IMR-90 (cell line): ENCODE results near the gene MYO7B. TPM values are rescaled to one million over a fixed set of nuclear protein-coding genes. Genes with fewer than 3 reads are reported as not detected.

Experiments
- ATAC-seq: fragments of 200-7000 bp; cut with Tn5 transposase; 2 replicates; pipeline ENCODE4 v1.9.1; 2020; ENCODE audit warnings: low read depth, mild to moderate bottlenecking, moderate library complexity
- BruUV-seq: library from RNA; stranded (reverse); fragments of 400-500 nt; replicated peaks from 2 replicates; lab custom pipeline; 2021; lab: Mats Ljungman, UMichigan
- CTCF ChIA-PET: fragments of 300-600 bp; formaldehyde crosslinking; extraction: SDS; loops from one replicate; lab custom pipeline; 2021; ENCODE audit warnings: antibody characterized with exemption; lab: Yijun Ruan, JAX
- POLR2A ChIA-PET: fragments of 300-600 bp; sonication (Branson Sonifier 250); formaldehyde crosslinking; loops from one replicate; lab custom pipeline; 2022; ENCODE audit warnings: antibody characterized with exemption; ENCODE audit not compliant: unreplicated experiment; lab: Charles Lee
- DNase-seq: peaks from one replicate; pipeline ENCODE4 v3.0.0; 2013
- H2AFZ ChIP-seq: replicated peaks from 2 replicates; pipeline ENCODE3; 2013; ENCODE audit warnings: low read length, mild to moderate bottlenecking; ENCODE audit not compliant: poor library complexity
- H2AK5ac ChIP-seq: 2 replicates; pipeline ENCODE4 v1.6.1; 2013; ENCODE audit warnings: low read depth, low read length, inconsistent platforms
- H2AK9ac ChIP-seq: replicated peaks from 2 replicates; pipeline ENCODE3; 2013; ENCODE audit warnings: mild to moderate bottlenecking, low read depth, low read length, moderate library complexity; ENCODE audit not compliant: poor library complexity
- H2BK120ac ChIP-seq: 2 replicates; pipeline ENCODE4 v1.6.1; 2013; ENCODE audit warnings: low read depth, low read length, inconsistent platforms
- H2BK15ac ChIP-seq: 3 replicates; pipeline ENCODE4 v1.6.1; 2013; ENCODE audit warnings: low read depth, low read length, inconsistent platforms
- H2BK20ac ChIP-seq: 2 replicates; pipeline ENCODE4 v1.6.1; 2013; ENCODE audit warnings: low read depth, mild to moderate bottlenecking, inconsistent platforms, low read length, moderate library complexity
- H2BK5ac ChIP-seq: 2 replicates; pipeline ENCODE4 v1.6.1; 2013; ENCODE audit warnings: mild to moderate bottlenecking, low read depth, low read length, inconsistent platforms; ENCODE audit not compliant: poor library complexity, severe bottlenecking
- H3K14ac ChIP-seq: replicated peaks from 2 replicates; pipeline ENCODE4 v1.6.1; 2013; ENCODE audit warnings: low read depth, low read length, inconsistent platforms
- H3K18ac ChIP-seq: 2 replicates; pipeline ENCODE4 v1.6.1; 2013; ENCODE audit warnings: low read depth, low read length, control low read depth
- H3K23ac ChIP-seq: 2 replicates; pipeline ENCODE4 v1.6.1; 2013; ENCODE audit warnings: low read depth, low read length, inconsistent platforms
- H3K27ac ChIP-seq: 2 replicates; pipeline ENCODE4 v1.5.1; 2013; ENCODE audit warnings: mild to moderate bottlenecking, control low read depth, low read length; ENCODE audit not compliant: insufficient read depth
- H3K27me3 ChIP-seq: 2 replicates; pipeline ENCODE4 v1.6.1; 2013; ENCODE audit warnings: low read length; ENCODE audit not compliant: control insufficient read depth, insufficient read depth
- H3K36me3 ChIP-seq: 2 replicates; pipeline ENCODE4 v1.6.1; 2013; ENCODE audit warnings: low read length, mixed read lengths; ENCODE audit not compliant: control insufficient read depth, insufficient read depth
- H3K4ac ChIP-seq: 2 replicates; pipeline ENCODE4 v1.6.1; 2013; ENCODE audit warnings: low read depth, low read length, inconsistent platforms
- H3K4me1 ChIP-seq: 2 replicates; pipeline ENCODE4 v1.6.1; 2013; ENCODE audit warnings: low read length, mixed read lengths; ENCODE audit not compliant: control insufficient read depth, insufficient read depth
- H3K4me2 ChIP-seq: 2 replicates; pipeline ENCODE4 v1.6.1; 2013; ENCODE audit warnings: low read depth, mild to moderate bottlenecking, control low read depth, low read length, moderate library complexity
- H3K4me3 ChIP-seq: 2 replicates; pipeline ENCODE4 v1.5.1; 2013; ENCODE audit warnings: low read depth, mild to moderate bottlenecking, control low read depth, low read length, moderate library complexity; ENCODE audit not compliant: insufficient read depth
- H3K56ac ChIP-seq: 2 replicates; pipeline ENCODE4 v1.6.1; 2013; ENCODE audit warnings: low read length, inconsistent platforms; ENCODE audit not compliant: insufficient read depth; ENCODE audit errors: extremely low read depth
- H3K79me1 ChIP-seq, 2 experiments: 2 replicates each; pipeline ENCODE4 v1.6.1; 2013; ENCODE audit warnings: low read length in 2 of 2, inconsistent platforms in 1 of 2, low read depth in 1 of 2
- H3K9ac ChIP-seq: 2 replicates; pipeline ENCODE4 v1.6.1; 2013; ENCODE audit warnings: low read depth, low read length, control low read depth
- H3K9me1 ChIP-seq: 2 replicates; pipeline ENCODE4 v1.6.1; 2013; ENCODE audit warnings: low read length, inconsistent platforms; ENCODE audit not compliant: insufficient read depth
- H3K9me3 ChIP-seq: 2 replicates; pipeline ENCODE4 v1.6.1; 2013; ENCODE audit warnings: low read length; ENCODE audit not compliant: control insufficient read depth, insufficient read depth
- H4K20me1 ChIP-seq: 2 replicates; pipeline ENCODE4 v1.6.1; 2013; ENCODE audit warnings: low read length, inconsistent platforms; ENCODE audit not compliant: insufficient read depth
- H4K5ac ChIP-seq: 2 replicates; pipeline ENCODE4 v1.6.1; 2013; ENCODE audit warnings: mild to moderate bottlenecking, low read depth, low read length, control low read depth
- H4K8ac ChIP-seq, 2 experiments: 2 replicates each; pipeline ENCODE4 v1.6.1; 2013; ENCODE audit warnings: low read depth in 2 of 2, low read length in 2 of 2, control low read depth in 1 of 2, inconsistent platforms in 1 of 2
- H4K91ac ChIP-seq: 2 replicates; pipeline ENCODE4 v1.6.1; 2013; ENCODE audit warnings: low read depth, low read length, inconsistent platforms; ENCODE audit not compliant: insufficient read depth
- BHLHE40 ChIP-seq: fragments of 150-350 bp; IDR thresholded peaks from 2 replicates; pipeline ENCODE4 v1.6.1; 2016; ENCODE audit warnings: mild to moderate bottlenecking, low read depth, low read length
- CEBPB ChIP-seq: IDR thresholded peaks from 2 replicates; pipeline ENCODE4 v1.6.1; 2012; ENCODE audit warnings: low read depth, low read length, improper control_type of control experiment
- ELK1 ChIP-seq: fragments of 150-350 bp; IDR thresholded peaks from 2 replicates; pipeline ENCODE4 v1.6.1; 2016; ENCODE audit warnings: low read depth, mild to moderate bottlenecking, low read length, moderate library complexity, borderline replicate concordance
- RFX5 ChIP-seq: IDR thresholded peaks from 2 replicates; pipeline ENCODE4 v1.8.0; 2012; ENCODE audit warnings: low read depth, mild to moderate bottlenecking, low read length, moderate library complexity
- SMC3 ChIP-seq: fragments of 150-350 bp; IDR thresholded peaks from 2 replicates; pipeline ENCODE4 v1.6.1; 2016; ENCODE audit warnings: low read depth, mild to moderate bottlenecking, antibody characterized with exemption, low read length, moderate library complexity
- WGBS, 2 experiments: methylation state at CpG; one replicate each; pipeline versions ENCODE4 v1.1.5 to v1.1.7; 2013; ENCODE audit warnings: missing lambda C conversion rate in 2 of 2; ENCODE audit not compliant: insufficient read length in 1 of 2; ENCODE audit errors: extremely low coverage in 2 of 2; 5-methylcytosine and 5-hydroxymethylcytosine counted together
- dilution Hi-C: fragments of 300-500 bp; cut with HindIII; formaldehyde crosslinking; loops from one replicate; pipeline ENCODE4 v1.14.3; 2018; ENCODE audit warnings: low sequenced_read_pairs; ENCODE audit not compliant: unreplicated experiment
- in situ Hi-C: fragments of 300-500 bp; cut with MboI; formaldehyde crosslinking; loops from 3 replicates; pipeline ENCODE4 v1.14.3; 2019; ENCODE audit warnings: low sequenced_read_pairs, inconsistent platforms, mixed read lengths
- intact Hi-C: fragments of 100-400 bp; cut with micrococcal nuclease; formaldehyde crosslinking; loops from 2 replicates; pipeline ENCODE4 v1.10.0; 2022
- polyA plus RNA-seq, 3 experiments: library from polyadenylated mRNA; depleted of rRNA; stranded (reverse); fragments of >200 nt; gene quantifications; 2 replicates each; pipeline ENCODE4 v1.2.3, GENCODE V29; 2012; ENCODE audit warnings: low replicate concordance in 1 of 3
- total RNA-seq: library from RNA; depleted of rRNA; stranded (reverse); fragments of >200 nt; gene quantifications from 2 replicates; pipeline ENCODE4 v1.2.3, GENCODE V29; 2012

The MYO7B gene
- total and polyA plus RNA-seq, 2 of the 4 experiments (the other 2 are of a cell fraction): 0.18 to 0.46 TPM

DNA sequence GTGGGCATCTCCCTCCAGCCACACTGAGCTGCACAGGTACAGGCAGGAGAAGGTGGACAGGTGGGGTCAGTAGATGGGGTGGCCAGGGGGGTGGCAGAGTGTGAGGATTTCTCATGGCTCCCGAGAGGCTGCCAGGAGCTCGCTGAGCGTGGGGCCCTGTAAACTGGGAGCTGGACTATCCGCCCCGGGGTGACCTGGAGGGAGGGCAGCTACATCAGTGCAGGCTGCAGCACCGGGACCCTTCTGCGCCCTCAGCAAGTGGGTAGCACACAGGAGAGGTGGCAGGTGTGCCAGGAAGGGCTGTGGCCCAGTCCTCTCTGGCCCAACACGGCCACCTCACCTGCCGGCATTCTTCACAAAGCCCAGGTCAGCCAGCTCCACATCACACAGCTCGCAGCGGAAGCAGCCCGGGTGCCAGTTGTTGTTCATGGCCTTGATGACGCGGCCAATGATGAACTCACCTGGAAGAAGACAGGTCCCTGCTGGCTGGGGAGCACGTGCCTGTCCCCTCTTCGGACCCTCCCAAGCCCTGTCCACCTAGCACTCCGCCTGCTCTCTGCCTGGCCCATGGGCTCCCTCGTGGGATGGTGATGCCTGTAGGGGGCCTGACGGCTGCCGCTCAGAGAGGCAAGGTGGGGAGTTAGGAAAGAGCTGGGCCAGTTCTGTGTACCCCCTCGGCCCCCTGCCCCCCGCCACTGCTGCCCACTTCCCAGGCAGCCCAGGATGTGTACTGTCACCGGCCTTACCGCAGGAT is 118.8 kb downstream of the MYO7B start:
- H3K14ac ChIP-seq: no peak overlapping the region
- BruUV-seq: no TSS peak
- no peak overlapping the region for H3K23ac ChIP-seq
- H2AK9ac ChIP-seq: no peak overlapping the region
- H2BK120ac ChIP-seq: no peak overlapping the region
- H3K4me2 ChIP-seq: no peak overlapping the region
- no peak for TF ChIP-seq BHLHE40
- TF ChIP-seq CEBPB: no peak
- TF ChIP-seq ELK1: no peak
- TF ChIP-seq RFX5: no peak
- no peak for TF ChIP-seq SMC3
- no peak overlapping the region for H2BK15ac ChIP-seq
- H2BK5ac ChIP-seq: no peak overlapping the region
- CTCF ChIA-PET: no interaction called here
- peaks cover 18% of the 10 kb centered on the region for H3K36me3 ChIP-seq
- H4K5ac ChIP-seq: no peak overlapping the region
- H3K27ac ChIP-seq: no peak overlapping the region
- H3K27me3 ChIP-seq: no peaks in the 10 kb centered on the region
- POLR2A ChIA-PET: no interaction called here
- no peaks in the 10 kb centered on the region; the same call in 1 of the 2 replicates for H3K4me1 ChIP-seq
- H4K20me1 ChIP-seq: peaks cover 30% of the 10 kb centered on the region
- in situ Hi-C loops: no loop called here
- no peak overlapping the region for H3K4ac ChIP-seq
- WGBS, 2 experiments: 88% methylated on average over 16 of the region's 24 CpGs; no CpG with 5 or more reads in 1 of the 2 experiments
- H2AFZ ChIP-seq: no peak overlapping the region
- no peak overlapping the region for H3K18ac ChIP-seq
- ATAC-seq: no peak
- DNase-seq: no peak
- peaks cover 6 to 25% of the 10 kb centered on the region in 2 experiments for H3K79me1 ChIP-seq
- intact Hi-C loops: no loop called here
- no peak overlapping the region for H2BK20ac ChIP-seq
- no peaks in the 10 kb centered on the region for H3K9me3 ChIP-seq
- dilution Hi-C loops: no loop called here
- no peak overlapping the region for H4K91ac ChIP-seq
- no peak overlapping the region for H4K8ac ChIP-seq
- H3K9ac ChIP-seq: no peak overlapping the region
- H3K9me1 ChIP-seq: 0 out of 2 replicates have a peak, but pooled peaks cover 5% of the 10 kb centered on the region
- no peak overlapping the region for H3K56ac ChIP-seq
- H3K4me3 ChIP-seq: no peak overlapping the region
- no peak overlapping the region for H2AK5ac ChIP-seq
